H1 (cell line): Measurements from ENCODE around the gene RPS5. TPM values are rescaled to one million over a fixed set of nuclear protein-coding genes. Genes with fewer than 3 reads are reported as not detected.

Source experiments
- KDM5A ChIP-seq: fragments of 200-600 bp; IDR thresholded peaks from 2 replicates; pipeline ENCODE4 v1.7.1; 2012; ENCODE audit warnings: mild to moderate bottlenecking, low read length, inconsistent platforms, mixed read lengths
- TEAD4 ChIP-seq: IDR thresholded peaks from 2 replicates; pipeline ENCODE4 v1.6.1; 2012; ENCODE audit warnings: low read depth, low read length, inconsistent platforms, mixed read lengths
- polyA plus RNA-seq, 7 experiments: library from polyadenylated mRNA; depleted of rRNA in 3 of 7; stranded (reverse) in 5 of 7; unstranded in 2 of 7; fragments of >200 nt in 5 of 7; fragments of 200-250 nt in 2 of 7; gene quantifications; 1 replicate in 5 of 7; 2 replicates in 1 of 7; 4 replicates in 1 of 7; pipeline versions ENCODE4 v1.2.1 to v1.2.3, GENCODE V29; 2011 to 2013; ENCODE audit warnings: missing spikeins in 2 of 7, mixed read lengths in 2 of 7
- total RNA-seq: library from RNA; stranded (reverse); fragmentation: NEBNext Ultra II Directional; extraction: Animal tissue kit (Norgen Biotek cat#: 25700); gene quantifications from 2 replicates; pipeline ENCODE4 v1.2.1, GENCODE V29; 2021

The RPS5 gene
- total and polyA plus RNA-seq, 2 of the 8 experiments (the other 6 are each of a cell fraction or from before 2014, with no cell fraction given) = 1,557 to 5,731 TPM

DNA sequence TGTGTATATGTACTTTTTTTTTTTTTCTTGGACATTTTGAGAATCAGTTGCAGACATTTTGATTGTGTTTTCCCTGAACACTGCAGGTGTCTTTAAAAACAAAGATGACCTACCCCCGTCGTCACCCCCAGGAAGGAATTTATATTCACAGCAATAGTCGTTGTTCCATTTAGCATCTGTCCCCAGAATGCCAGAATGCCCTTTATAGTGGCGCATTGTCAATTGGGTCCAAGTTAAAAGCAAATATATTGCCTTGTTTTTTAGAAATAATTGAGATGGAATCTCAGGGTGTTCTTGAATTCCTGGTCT lies 6.6 kb downstream of the RPS5 start (continued):
- TF ChIP-seq TEAD4 (no peak), KDM5A (no peak)
